HG03060 (cell line): ENCODE results near the gene R3HDM4.

Experiments
- ATAC-seq: cut with Tn5 transposase; IDR thresholded peaks from one replicate; pipeline ENCODE4 v1.9.1; 2021; ENCODE audit warnings: low read depth, moderate number of reproducible peaks; ENCODE audit not compliant: unreplicated experiment

Gene R3HDM4

DNA sequence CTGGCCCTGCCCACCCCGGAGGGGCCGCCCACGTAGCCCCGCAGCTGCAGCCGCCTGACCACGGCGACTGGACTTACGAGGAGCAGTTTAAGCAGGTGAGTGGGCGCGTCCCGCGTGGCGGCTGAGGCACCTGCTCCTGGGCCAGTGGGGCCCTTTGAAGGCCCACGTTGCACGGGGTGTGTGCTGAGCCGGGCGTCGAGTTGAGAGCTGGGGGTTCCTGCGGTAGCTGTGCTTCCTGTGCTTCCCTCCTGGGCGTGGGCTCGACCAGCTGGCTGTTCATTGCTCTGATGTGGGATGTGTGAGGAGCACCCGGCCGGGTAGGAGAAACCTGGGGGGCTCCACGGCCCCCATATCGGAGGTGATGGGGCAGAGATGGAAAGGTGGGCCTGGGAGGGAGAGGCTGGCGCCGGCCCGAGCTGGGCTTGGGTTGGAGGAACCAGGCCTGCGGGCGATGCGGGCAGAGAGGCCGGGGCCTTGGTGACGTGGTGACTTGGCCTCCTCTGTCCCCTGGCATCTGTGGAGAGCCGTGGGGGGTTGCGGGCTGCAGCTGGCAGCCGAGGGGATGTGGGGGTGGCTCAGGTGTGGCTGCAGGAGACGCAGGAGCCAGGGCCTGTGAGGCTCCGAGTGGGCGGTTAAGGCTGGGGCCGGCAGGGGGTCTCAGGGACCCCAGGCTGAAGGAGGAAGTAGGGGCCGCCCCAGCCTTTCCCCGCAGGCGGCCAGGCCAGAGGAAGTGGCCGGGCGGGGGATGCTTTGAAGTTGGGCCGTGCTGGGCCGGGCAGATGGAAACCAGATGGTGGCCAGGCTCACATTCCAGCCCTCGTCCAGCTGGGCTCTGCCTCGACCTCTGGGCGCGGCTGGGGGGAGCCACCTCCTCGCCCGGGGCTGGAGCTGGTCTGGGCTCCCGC lies 19.9 kb upstream of the R3HDM4 start:
- no peak for ATAC-seq

DNA sequence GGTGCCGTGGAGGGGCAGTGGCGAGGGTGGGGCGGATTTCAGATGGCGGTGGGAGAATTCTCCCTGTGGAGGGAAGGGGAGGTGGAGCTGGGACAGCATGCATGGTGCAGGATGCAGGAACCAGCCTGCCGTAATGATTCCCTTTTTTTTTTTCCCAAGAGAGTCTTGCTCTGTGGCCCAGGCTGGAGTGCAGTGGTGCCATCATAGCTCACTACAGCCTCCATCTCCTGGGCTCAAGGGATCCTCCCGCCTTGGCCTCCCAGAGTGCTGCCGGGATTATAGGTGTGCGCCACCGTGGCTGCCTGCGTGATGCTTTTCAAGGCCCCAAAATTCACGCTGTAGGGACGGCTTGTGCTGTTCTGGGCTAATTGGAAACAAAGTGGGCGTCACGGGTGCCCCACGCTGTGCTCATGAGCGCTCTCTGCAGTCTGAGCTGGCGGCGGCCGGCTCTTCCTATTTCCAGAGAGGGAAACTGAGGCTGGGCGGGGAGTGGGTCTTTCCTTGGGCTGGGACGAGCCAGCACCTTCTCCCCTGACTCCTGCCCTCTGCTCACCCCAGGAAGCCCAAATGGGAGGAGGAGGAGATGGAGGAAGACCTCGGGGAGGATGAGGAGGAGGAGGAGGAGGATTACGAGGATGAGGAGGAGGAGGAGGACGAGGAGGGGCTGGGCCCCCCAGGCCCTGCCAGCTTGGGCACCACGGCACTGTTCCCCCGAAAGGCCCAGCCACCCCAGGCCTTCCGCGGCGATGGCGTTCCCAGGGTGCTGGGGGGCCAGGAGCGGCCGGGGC lies 19.0 kb upstream of the R3HDM4 start:
- no peak for ATAC-seq

DNA sequence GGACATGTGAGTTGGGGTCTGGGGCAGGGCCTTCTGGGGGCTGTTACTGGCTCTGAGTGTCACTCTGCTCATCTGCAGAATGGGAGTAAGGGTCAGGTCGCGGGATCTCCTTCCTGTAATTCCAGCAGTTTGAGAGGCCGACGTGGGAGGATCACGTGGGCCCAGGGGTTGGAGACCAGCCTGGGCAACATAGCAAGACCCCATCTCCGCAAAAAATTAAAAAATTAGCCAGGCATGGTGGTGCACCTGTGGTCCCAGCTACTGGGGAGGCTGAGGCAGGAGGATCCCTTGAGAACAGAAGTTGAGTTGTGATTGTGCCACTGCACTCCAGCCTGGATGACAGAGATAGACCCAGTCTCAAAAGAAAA lies 16.9 kb upstream of the R3HDM4 start:
- ATAC-seq = no peak

DNA sequence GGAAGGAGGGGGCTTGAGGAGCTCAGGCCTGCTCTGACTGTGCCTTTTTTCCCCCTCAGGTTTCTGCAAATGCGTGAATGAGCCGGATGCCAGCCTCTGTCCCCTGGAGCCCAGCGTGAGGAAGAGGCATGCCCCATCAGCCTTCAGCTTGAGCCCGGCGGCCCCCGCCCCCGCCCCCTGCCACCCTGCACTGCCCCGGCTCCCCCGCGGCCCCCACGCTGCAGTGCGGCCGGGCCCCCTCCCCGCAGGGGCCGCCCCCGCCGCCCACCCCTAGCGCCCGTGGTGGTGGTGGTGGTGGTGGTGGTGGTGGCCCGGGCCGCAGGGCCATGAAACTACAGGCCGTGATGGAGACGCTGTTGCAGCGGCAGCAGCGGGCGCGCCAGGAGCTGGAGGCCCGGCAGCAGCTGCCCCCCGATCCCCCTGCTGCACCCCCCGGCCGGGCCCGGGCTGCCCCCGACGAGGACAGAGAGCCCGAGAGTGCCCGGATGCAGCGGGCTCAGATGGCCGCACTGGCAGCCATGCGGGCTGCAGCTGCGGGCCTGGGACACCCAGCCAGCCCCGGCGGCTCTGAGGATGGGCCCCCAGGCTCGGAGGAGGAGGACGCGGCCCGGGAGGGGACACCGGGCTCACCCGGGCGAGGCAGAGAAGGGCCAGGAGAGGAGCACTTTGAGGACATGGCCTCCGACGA lies 16.3 kb upstream of the R3HDM4 start:
- no peak for ATAC-seq

DNA sequence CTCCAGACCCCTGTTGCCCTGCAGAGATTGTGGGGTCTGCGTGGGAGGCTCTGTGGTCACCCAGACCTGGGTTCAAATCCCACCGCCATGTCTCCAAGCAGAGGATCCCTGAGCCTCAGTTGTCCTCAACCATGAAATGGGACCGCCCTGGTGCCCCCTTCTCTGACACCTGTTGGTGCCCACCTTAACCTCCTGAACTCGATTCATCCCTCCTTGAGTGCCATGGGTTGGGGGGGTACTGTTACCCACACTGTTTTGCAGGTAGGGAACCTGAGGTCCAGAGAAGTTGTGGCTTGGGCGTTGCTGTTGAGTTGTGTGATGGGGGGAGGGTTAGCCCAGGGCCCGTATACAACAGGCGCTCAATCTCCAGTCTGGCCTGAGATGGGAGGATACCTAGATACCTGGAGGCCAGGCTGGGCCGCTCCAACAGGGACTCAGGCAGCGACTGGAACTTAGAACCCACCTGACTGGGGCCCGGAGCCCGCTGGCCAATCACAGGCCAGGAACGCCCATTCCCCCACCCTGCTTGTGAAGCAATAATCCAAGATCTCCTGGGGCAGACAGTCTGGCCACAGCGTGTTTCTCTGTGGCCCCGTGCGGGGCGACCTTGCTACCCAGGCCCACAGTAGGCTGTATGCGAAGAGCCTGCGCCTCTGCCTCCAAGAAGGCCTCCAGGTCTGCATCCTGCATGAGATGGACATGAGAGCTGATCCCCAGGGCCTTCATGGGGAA lies 15.6 kb upstream of the R3HDM4 start:
- no peak for ATAC-seq

DNA sequence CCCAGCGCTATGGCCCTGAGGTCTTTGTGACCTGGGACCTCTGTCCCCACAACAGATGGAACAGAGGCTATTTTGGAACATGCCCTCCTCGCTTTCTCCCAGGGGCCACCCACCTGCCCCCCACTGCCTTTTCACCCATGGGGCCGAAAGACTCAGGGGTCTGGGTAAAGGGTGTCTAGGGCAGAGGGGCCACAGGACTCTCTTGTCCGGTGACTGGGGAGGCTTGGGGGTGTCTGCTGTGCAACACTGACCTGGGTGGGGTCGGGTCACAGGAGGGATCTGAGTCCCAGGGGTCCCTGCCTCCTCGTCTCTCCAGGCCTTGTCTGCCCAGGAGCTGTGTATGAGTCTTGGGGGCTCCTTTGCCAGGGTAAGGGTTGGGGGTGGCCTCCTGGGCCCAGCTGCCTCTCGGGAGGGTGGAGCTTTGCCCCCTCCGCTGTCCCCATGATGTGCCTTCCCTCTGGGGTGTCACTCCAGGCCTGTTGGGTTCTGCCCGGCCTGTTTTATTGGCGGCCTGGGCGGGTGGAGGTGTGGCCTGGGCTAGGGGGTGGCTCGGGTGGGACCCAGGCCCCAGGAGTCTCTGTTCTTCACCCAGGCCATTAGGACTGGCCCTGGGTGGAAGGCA lies 14.9 kb upstream of the R3HDM4 start:
- ATAC-seq = no peak

DNA sequence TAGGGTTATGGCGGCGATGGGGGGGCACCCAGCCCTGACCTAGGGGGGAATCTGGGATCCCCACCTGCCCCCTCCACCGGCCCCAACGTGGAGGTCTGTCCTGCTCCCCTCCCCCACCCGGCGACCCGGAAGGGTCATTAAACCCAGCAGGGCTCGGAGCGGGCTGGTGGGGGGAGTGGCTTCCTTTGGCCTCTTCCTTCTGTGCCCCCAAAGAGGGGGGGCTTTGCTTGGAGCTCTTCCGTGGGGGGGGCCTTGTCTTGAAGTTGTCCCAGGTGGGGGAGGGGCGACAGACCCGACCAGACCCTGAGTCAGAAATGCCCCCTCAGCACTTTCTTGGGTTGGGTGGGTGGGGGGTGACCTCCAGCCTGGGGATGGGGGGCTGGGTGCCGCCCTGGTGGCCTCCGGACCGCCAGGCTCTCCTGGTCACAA lies 14.3 kb upstream of the R3HDM4 start:
- no peak for ATAC-seq

DNA sequence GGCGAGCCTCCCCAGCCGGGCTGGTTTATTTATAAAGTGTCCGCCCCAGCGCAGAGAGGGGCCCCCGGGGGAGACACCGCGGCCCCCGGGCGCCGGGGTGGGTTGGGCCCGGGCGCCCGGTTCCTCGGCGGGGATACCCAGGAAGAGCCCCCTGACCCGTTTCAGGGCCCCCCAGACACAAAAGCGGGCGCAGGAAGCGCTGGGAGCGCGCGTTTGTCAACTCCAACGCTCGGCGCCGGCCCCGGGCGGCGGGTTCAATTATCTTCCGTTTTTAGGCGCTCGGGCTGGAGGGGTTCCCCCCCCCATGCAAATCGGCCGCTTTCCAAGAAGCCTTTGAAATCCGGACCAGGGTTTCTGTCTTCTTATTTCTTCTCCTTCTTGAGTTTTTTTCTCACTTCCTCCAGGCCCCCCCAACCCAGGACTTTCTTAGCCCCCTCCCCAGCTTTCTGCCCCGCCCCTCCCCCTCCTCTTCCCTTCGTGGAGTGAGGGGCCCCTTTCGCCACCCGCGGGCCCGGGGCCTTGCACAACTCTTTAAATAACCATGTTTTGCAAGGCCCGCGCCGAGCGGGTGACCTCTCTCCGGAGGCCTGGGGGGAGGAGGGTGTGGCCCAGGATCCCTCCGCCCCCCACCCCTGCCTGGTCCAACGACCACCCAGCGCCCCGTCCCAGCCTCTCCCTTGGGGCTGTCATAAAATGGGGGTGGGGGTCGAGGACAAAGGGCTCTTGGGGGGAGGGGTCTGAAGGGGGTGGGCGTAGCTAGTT lies 13.8 kb upstream of the R3HDM4 start:
- ATAC-seq = no peak

DNA sequence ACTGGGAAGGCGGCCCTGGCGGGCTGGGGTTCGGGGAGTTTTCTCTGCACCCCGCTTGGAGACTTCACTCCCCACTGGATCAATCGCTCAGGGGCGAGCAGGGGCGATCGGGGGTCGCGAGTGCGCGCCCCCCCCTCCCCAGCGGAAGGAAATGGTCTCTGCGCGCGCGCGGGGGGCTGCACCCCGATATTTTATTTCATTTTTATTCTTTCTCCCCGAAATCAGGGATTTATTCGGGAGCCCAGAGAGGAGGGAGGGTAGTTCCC lies 13.2 kb upstream of the R3HDM4 start:
- ATAC-seq = no peak

DNA sequence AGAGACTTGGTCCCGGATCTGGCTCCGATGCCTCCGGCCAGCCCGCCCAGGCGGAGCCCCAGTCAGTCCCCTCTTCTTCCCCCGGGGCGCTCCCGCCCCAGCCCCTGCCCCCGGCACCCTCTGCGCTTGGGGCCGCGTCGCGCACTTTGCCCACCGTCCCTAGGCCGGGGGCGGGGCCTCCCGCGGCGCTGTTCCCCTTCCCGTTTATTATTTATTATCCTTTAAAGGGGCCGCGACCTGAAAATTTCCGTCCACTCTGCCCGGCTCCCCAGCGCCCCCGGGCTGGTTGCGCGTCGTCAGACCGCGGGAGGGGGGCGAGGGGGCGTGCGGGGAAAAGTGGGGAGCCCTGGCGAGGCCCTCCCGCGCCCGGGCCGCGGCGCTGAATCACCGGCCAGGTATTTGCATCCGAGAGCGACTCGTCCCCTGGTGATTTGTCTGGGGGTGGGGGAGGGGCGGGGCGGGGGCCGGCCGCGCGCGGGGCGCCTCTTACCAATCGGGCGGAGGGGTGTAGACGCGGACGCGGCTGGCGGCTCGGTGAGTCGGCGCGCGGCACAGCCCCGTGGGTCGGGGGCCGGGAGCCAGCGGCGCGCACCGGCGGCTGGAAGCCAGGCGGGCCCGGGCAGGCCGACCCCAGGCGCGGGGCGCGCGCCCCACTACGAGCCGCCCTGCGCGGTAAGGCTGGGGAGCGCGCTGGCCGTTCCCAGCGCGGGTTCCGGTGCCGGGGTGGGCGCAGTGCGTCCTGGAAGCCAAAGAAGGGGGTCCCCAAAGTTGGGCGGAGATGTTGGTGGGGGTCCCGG lies 12.7 kb upstream of the R3HDM4 start, which contains the start of gene ARID3A:
ARID3A (plus strand) TSS at position 510 of the 797 bp plus-strand sequence. CDS start 3,494 bp downstream, outside the sequence.
- ATAC-seq = peak; percentile 35

DNA sequence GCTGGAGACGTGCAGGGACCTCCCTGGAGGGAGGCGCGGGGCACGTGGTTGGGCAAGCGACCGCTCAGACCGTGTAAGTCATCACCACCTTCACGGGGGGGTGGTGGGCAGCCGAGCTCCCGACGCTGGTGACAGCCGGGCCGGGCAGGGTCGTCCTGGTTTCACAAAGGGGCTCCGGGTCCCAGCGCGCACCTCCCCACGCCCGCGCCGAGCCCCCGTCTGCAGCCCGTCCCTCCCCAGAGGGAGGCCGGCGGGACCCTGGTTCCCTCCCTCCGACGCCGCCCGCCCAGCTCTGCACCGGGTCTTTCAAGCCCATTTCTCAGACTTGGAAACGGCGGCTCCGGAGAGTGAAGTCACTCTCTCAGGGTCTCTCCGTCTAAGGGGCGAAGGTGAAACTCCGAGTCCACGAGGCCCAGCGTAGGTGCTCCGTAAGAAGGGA lies 12.1 kb upstream of the R3HDM4 start:
- peak; percentile 26 for ATAC-seq

DNA sequence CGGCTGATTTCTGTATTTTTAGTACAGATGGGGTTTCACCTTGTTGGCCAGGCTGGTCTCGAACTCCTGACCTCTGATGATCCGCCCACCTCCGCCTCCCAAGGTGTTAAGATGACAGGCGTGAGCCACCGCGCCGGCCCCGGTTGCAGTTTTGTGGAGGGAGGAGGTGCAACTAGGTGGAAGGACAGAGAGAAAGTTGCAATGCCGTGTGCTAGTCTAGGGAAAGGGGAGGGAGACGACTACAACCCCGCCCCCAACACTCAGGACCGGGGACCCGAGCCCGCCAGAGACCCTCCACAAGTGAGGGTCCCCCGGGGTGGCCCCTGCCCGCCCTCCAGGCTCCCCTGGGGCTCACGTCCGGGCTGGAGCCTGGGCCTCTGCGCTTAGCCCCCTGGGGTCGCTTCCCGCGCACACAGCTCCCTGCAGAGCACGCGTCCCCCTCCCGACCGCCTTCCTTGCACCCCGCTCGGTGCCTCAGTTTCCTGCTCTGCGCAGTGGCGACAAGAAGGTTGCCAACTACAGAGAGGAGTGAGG lies 11.6 kb upstream of the R3HDM4 start:
- ATAC-seq = no peak

DNA sequence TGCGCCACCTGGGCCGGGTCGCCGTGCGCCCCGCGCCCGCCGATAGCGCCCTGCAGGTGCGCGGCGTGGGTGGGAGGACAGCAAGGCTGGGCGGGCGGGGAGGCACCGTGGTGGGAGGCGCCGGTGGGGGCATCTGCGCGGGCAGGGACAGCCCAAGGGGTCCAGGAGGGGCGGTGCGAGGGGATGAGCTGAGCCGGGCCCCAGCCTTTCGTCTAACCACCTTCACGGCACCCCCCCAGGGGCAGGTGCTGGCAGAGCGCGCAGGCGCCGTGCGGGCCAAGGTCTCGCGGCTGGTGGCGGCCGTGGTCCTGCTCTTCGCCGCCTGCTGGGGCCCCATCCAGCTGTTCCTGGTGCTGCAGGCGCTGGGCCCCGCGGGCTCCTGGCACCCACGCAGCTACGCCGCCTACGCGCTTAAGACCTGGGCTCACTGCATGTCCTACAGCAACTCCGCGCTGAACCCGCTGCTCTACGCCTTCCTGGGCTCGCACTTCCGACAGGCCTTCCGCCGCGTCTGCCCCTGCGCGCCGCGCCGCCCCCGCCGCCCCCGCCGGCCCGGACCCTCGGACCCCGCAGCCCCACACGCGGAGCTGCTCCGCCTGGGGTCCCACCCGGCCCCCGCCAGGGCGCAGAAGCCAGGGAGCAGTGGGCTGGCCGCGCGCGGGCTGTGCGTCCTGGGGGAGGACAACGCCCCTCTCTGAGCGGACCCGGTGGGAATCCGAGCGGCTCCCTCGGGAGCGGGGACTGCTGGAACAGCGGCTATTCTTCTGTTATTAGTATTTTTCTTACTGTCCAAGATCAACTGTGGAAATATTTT lies 7.2 kb upstream of the R3HDM4 start:
- no peak for ATAC-seq

DNA sequence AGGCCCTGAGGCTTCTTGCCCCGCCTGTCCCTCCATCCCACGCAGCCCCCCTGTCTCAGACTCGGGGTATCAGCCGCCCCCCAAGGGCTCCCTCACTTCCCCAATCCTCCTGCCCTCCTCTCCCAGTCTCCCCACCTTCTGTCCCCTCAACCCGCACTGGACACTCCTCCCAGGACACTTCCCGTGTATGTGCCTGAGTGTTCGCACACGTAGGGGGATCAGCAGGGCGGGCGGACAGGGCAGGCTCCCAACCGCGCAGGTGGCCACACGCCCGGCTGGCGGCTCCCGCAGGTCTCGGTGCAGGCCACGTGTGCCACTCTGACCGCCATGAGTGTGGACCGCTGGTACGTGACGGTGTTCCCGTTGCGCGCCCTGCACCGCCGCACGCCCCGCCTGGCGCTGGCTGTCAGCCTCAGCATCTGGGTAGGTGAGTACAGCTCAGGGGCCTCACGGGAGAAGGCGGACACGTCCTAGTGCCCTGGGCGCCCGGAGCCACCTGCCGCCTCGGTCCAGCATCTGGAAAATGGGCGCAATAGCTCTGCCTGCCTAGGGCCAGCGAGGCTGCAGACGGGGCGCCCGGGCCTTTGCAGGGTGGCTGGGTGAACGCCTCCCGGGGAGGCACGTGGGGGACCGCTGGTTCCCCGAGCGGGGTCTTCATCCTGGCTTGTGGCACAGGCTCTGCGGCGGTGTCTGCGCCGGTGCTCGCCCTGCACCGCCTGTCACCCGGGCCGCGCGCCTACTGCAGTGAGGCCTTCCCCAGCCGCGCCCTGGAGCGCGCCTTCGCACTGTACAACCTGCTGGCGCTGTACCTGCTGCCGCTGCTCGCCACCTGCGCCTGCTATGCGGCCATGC lies 6.4 kb upstream of the R3HDM4 start:
- no peak for ATAC-seq

DNA sequence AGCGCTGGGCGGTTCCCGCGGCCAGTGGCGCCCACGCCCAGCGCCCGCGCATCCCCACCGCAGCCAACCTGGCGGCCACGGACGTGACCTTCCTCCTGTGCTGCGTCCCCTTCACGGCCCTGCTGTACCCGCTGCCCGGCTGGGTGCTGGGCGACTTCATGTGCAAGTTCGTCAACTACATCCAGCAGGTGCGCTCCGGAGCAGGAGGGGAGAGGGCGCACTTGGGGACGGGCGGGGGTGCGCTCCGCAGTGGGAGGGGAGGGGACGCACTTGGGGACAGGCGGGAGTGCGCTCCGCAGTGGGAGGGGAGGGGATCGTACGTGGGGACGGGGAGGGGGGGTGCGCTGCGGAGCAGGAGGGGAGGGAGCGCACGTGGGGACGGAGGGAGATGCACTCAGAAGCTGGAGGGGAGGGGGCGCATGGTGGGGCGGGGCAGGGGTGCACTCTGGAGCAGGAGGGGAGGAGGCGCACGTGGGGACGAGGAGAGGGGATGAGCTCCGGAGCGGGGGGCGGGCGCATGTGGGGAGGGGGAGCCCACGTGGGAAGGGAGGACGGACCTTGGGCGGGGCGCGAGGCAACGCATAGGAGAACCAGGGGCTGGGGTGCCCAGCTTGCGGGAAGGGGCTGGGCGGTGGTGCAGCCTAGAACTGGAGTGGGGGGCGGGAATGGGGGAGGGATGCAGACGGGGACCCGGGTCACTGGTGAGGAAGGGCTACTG lies 5.6 kb upstream of the R3HDM4 start:
- no peak for ATAC-seq

DNA sequence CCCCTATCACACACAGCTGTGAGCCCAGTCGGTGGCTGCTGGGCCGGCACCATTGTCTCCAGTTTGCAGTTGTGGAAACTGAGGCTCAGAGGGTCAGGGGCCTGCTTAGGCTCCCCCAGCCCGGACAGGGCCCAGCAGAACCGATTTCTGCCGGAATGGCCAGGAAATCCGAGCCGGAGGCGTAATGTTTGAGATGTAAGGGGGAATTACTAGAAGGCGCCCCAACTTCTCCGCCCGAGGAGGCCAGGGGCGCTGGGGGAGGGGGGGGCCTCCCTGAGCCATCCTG lies 5.1 kb upstream of the R3HDM4 start:
- ATAC-seq = no peak
